Fibroblast of skin of left biceps (primary cell): ENCODE measurements around the gene ARHGEF3.
A peak's percentile ranks its signal among the peaks of the same experiment; 100 is the strongest.

ENCODE experiments used
- DNase-seq, 2 experiments: peaks; one replicate each; pipeline ENCODE4 v3.0.0-alpha.2; 2013; ENCODE audit warnings: low read depth in 2 of 2

ARHGEF3 gene

GRCh38 chr3:56801662-56802377, at the start of gene ARHGEF3:
Gene ARHGEF3, minus strand, starts transcription at chr3:56801949. Its CDS starts 151 bp downstream, at chr3:56801798.
- DNase-seq: peak in 1 of 2 experiments; percentile 13

GRCh38 chr3:56849698-56850097, 47.9 kb upstream of the ARHGEF3 start:
- no peak for DNase-seq

- DNase-seq: no peak
Measured at GRCh38 chr3:56845505-56845904, 43.8 kb upstream of the ARHGEF3 start.

GRCh38 chr3:56844536-56844935, 42.8 kb upstream of the ARHGEF3 start:
- no peak for DNase-seq

GRCh38 chr3:56839784-56840715, 38.3 kb upstream of the ARHGEF3 start:
- no peak for DNase-seq

GRCh38 chr3:56838448-56838847, 36.7 kb upstream of the ARHGEF3 start:
- no peak for DNase-seq

- DNase-seq: no peak
Measured at GRCh38 chr3:56837196-56837955, 35.6 kb upstream of the ARHGEF3 start.

GRCh38 chr3:56836276-56837163, 34.8 kb upstream of the ARHGEF3 start:
- DNase-seq: no peak

- no peak for DNase-seq
Measured at GRCh38 chr3:56835650-56836227, 34.0 kb upstream of the ARHGEF3 start.

GRCh38 chr3:56833536-56833935, 31.8 kb upstream of the ARHGEF3 start:
- no peak for DNase-seq

GRCh38 chr3:56833022-56833421, 31.3 kb upstream of the ARHGEF3 start:
- no peak for DNase-seq

GRCh38 chr3:56831572-56831971, 29.8 kb upstream of the ARHGEF3 start:
- no peak for DNase-seq

- no peak for DNase-seq
Measured at GRCh38 chr3:56830884-56831283, 29.1 kb upstream of the ARHGEF3 start.

GRCh38 chr3:56829533-56829932, 27.8 kb upstream of the ARHGEF3 start:
- DNase-seq: no peak

GRCh38 chr3:56826831-56827722, 25.3 kb upstream of the ARHGEF3 start:
- DNase-seq: no peak

GRCh38 chr3:56825567-56826438, 24.1 kb upstream of the ARHGEF3 start:
- DNase-seq: peak in 1 of 2 experiments; percentile 5

- DNase-seq: no peak
Measured at GRCh38 chr3:56823984-56824703, 22.4 kb upstream of the ARHGEF3 start.

- DNase-seq: no peak
Measured at GRCh38 chr3:56823421-56823926, 21.7 kb upstream of the ARHGEF3 start.
